Measurements from ENCODE around the gene GTPBP2.

DNA sequence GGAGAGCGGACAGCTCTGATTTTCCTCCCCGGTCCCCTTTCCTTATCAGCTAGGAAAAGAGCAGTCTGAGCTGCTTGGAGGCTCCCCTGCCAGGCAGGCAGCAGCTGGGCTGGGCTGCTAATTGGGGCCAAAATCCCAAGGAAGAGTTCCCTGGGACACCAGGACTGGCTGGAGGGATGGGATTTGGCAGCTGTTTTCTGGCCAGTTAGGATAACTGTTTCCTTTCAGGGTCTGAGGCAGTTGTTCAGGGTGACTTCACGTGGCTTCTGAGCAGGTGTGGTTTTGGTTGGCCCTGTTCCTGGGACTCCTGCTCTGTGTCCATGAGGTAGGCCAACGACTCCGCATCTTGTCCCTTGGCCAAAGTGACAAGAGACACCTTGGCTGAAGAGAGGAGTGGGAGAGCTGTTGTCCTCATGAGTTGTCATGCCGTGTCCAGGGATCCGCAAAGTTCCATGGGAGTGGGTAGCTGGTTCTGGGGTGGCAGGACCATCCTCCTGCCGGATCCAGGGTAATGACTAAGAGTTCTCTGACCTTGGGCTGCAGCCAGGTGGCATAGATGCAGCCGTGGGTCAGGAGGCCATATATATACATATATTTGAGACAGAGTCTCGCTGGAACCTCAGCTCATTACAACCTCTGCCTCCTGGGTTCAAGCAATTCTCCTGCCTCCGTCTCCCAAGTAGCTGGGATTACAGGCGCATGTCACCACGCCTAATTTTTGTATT lies 37.3 kb upstream of the GTPBP2 start:
- TF ChIP-seq FOXM1 (IDR thresholded peaks at IDR 0.05; ENCODE audit: borderline replicate concordance) (no peak), FOXA1 (IDR thresholded peaks at IDR 0.05) (no peak), SUZ12 (IDR thresholded peaks at IDR 0.05) (no peak), CTBP1 (IDR thresholded peaks at IDR 0.05; ENCODE audit: borderline replicate concordance) (no peak), ARNT (IDR thresholded peaks at IDR 0.05) (no peak), TARDBP (IDR thresholded peaks at IDR 0.05) (no peak), HDGF (IDR thresholded peaks at IDR 0.05; ENCODE audit: borderline replicate concordance) (no peak), ELF4 (IDR thresholded peaks at IDR 0.05) (no peak), ZNF384 (IDR thresholded peaks at IDR 0.05) (no peak)

Measured in HEK293T (cell line).